ENCODE results near the gene DUSP1.

DUSP1 gene

GRCh38 chr5:172758077-172758833 lies 12.7 kb downstream of the DUSP1 start:
- TF ChIP-seq ZC3H10 (CRISPR knock-in tag; IDR thresholded peaks at IDR 0.05) = no peak
- no peak for TF ChIP-seq PPARA (CRISPR knock-in tag; IDR thresholded peaks at IDR 0.05; ENCODE audit: borderline replicate concordance)
- no peak for TF ChIP-seq ZNF8 (CRISPR knock-in tag; IDR thresholded peaks at IDR 0.05)
- no peak for TF ChIP-seq CSDC2 (CRISPR knock-in tag; IDR thresholded peaks at IDR 0.05)
- TF ChIP-seq TCF4 (CRISPR knock-in tag; IDR thresholded peaks at IDR 0.05; ENCODE audit: borderline replicate concordance) = no peak
- no peak for TF ChIP-seq TSHZ2 (CRISPR knock-in tag; IDR thresholded peaks at IDR 0.05)
- no peak for TF ChIP-seq TOX (CRISPR knock-in tag; IDR thresholded peaks at IDR 0.05; ENCODE audit: borderline replicate concordance)
- no peak for TF ChIP-seq GLIS3 (CRISPR knock-in tag; IDR thresholded peaks at IDR 0.05)
- no peak for TF ChIP-seq CREB5 (CRISPR knock-in tag; IDR thresholded peaks at IDR 0.05; ENCODE audit: low read depth)
- TF ChIP-seq POU6F1 (CRISPR knock-in tag; IDR thresholded peaks at IDR 0.05; ENCODE audit: borderline replicate concordance, low read depth) = no peak
- no peak for TF ChIP-seq ZNF70 (CRISPR knock-in tag; IDR thresholded peaks at IDR 0.05)
- no peak for TF ChIP-seq ESRRG (CRISPR knock-in tag; IDR thresholded peaks at IDR 0.05)
- no peak for TF ChIP-seq ISL1 (CRISPR knock-in tag; IDR thresholded peaks at IDR 0.05)
- no peak for TF ChIP-seq SNAI2 (CRISPR knock-in tag; IDR thresholded peaks at IDR 0.05)
- no peak for TF ChIP-seq ZFP3 (CRISPR knock-in tag; IDR thresholded peaks at IDR 0.05)
- TF ChIP-seq ARNTL (CRISPR knock-in tag; IDR thresholded peaks at IDR 0.05; ENCODE audit: borderline replicate concordance, low read depth) = no peak
- TF ChIP-seq BACH2 (CRISPR knock-in tag; IDR thresholded peaks at IDR 0.05; ENCODE audit: borderline replicate concordance) = no peak
- no peak for TF ChIP-seq PATZ1 (CRISPR knock-in tag; IDR thresholded peaks at IDR 0.05; ENCODE audit: borderline replicate concordance)
- TF ChIP-seq ZNF565 (CRISPR knock-in tag; conservative IDR thresholded peaks at IDR 0.05; ENCODE audit: low read depth) = no peak
- ATAC-seq = peak; percentile 92

GRCh38 chr5:172757394-172758010 lies 13.5 kb downstream of the DUSP1 start:
- ATAC-seq = peak; percentile 4; the same call in 1 of the 3 replicates
- no peak for TF ChIP-seq GLIS3 (CRISPR knock-in tag; IDR thresholded peaks at IDR 0.05)
- no peak for TF ChIP-seq CSDC2 (CRISPR knock-in tag; IDR thresholded peaks at IDR 0.05)
- no peak for TF ChIP-seq BACH2 (CRISPR knock-in tag; IDR thresholded peaks at IDR 0.05; ENCODE audit: borderline replicate concordance)
- no peak for TF ChIP-seq TSHZ2 (CRISPR knock-in tag; IDR thresholded peaks at IDR 0.05)
- TF ChIP-seq PATZ1 (CRISPR knock-in tag; IDR thresholded peaks at IDR 0.05; ENCODE audit: borderline replicate concordance) = no peak
- no peak for TF ChIP-seq ZNF70 (CRISPR knock-in tag; IDR thresholded peaks at IDR 0.05)
- TF ChIP-seq ARNTL (CRISPR knock-in tag; IDR thresholded peaks at IDR 0.05; ENCODE audit: borderline replicate concordance, low read depth) = no peak
- no peak for TF ChIP-seq ISL1 (CRISPR knock-in tag; IDR thresholded peaks at IDR 0.05)
- no peak for TF ChIP-seq CSRNP3 (CRISPR knock-in tag; IDR thresholded peaks at IDR 0.05)
- no peak for TF ChIP-seq ZFP30 (CRISPR knock-in tag; IDR thresholded peaks at IDR 0.05)
- no peak for TF ChIP-seq RARB (CRISPR knock-in tag; IDR thresholded peaks at IDR 0.05)
- no peak for TF ChIP-seq SNAI2 (CRISPR knock-in tag; IDR thresholded peaks at IDR 0.05)

Measured in SK-N-SH treated with all-trans-retinoic acid at 6 μM for 48 hours (cell line).